Fibroblast of lung (primary cell): Measurements from ENCODE around the gene TAOK1. TPM values are rescaled to one million over a fixed set of nuclear protein-coding genes. Genes with fewer than 3 reads are reported as not detected.
"Not testable (repeated sequence)": the region's sequence is repeated elsewhere in the genome, so short reads cannot be mapped to it uniquely, and the experiment has no call there.

Experiments used
- DNase-seq, 2 donors: peaks; one replicate each; pipeline versions ENCODE4 v3.0.0 to v3.0.0-alpha.2; 2010; ENCODE audit warnings: low read depth in 2 of 2
- H2AFZ ChIP-seq: 2 replicates; pipeline ENCODE4 v1.5.1; 2012; ENCODE audit warnings: low read length, control low read depth, inconsistent platforms
- H3K27ac ChIP-seq: 2 replicates; pipeline ENCODE4 v1.5.1; 2011; ENCODE audit warnings: low read length, control low read depth; ENCODE audit not compliant: insufficient read depth
- H3K27me3 ChIP-seq: 2 replicates; pipeline ENCODE4 v1.5.1; 2011; ENCODE audit warnings: mild to moderate bottlenecking, low read length; ENCODE audit not compliant: control insufficient read depth, insufficient read depth
- H3K36me3 ChIP-seq: 2 replicates; pipeline ENCODE4 v1.5.1; 2011; ENCODE audit warnings: low read length; ENCODE audit not compliant: control insufficient read depth, insufficient read depth
- H3K4me1 ChIP-seq: 2 replicates; pipeline ENCODE4 v1.5.1; 2011; ENCODE audit warnings: low read length; ENCODE audit not compliant: control insufficient read depth, insufficient read depth; ENCODE audit errors: extremely low read depth
- H3K4me2 ChIP-seq: 2 replicates; pipeline ENCODE4 v1.5.1; 2011; ENCODE audit warnings: low read length, control low read depth; ENCODE audit not compliant: insufficient read depth; ENCODE audit errors: extremely low read depth
- H3K4me3 ChIP-seq, 4 experiments: fragments of 200-600 bp in 1 of 4; sonication (generic) in 1 of 4; replicated peaks in 1 of 4; 2 replicates each; pipeline ENCODE4 v1.5.1; 2011 to 2016; ENCODE audit warnings: low read length in 4 of 4, low read depth in 3 of 4, mild to moderate bottlenecking in 3 of 4, control low read depth in 2 of 4, inconsistent platforms in 1 of 4, mixed read lengths in 1 of 4; ENCODE audit not compliant: insufficient read depth in 1 of 4; ENCODE audit errors: control extremely low read depth in 1 of 4
- H3K79me2 ChIP-seq: 2 replicates; pipeline ENCODE4 v1.5.1; 2012; ENCODE audit warnings: mild to moderate bottlenecking, low read length, inconsistent platforms; ENCODE audit not compliant: control insufficient read depth, insufficient read depth
- H3K9ac ChIP-seq: 2 replicates; pipeline ENCODE4 v1.5.1; 2011; ENCODE audit warnings: mild to moderate bottlenecking, low read length, control low read depth; ENCODE audit not compliant: insufficient read depth
- H3K9me3 ChIP-seq: 2 replicates; pipeline ENCODE4 v1.5.1; 2012; ENCODE audit warnings: low read depth, low read length; ENCODE audit not compliant: control insufficient read depth, insufficient read depth
- H4K20me1 ChIP-seq: 2 replicates; pipeline ENCODE4 v1.5.1; 2011; ENCODE audit warnings: low read length; ENCODE audit not compliant: control insufficient read depth, insufficient read depth; ENCODE audit errors: extremely low read depth
- EZH2 ChIP-seq: IDR thresholded peaks from 2 replicates; pipeline ENCODE4 v1.5.1; 2012; ENCODE audit warnings: low read length, control low read depth, mild to moderate bottlenecking; ENCODE audit errors: missing control alignments
- polyA plus RNA-seq, 2 donors: library from polyadenylated mRNA; depleted of rRNA in 1 of 2; stranded (reverse) in 1 of 2; unstranded in 1 of 2; fragments of >200 nt; gene quantifications; 2 replicates each; pipeline ENCODE4 v1.2.1, GENCODE V29; 2011 to 2012; ENCODE audit warnings: missing spikeins in 1 of 2
- total RNA-seq: library from RNA; depleted of rRNA; stranded (reverse); fragments of >200 nt; gene quantifications from 2 replicates; pipeline ENCODE4 v1.2.1, GENCODE V29; 2014
- TF ChIP-seq, protein P1 (sequence below), 2 donors: IDR thresholded peaks in 1 of 2; conservative IDR thresholded peaks in 1 of 2; 1 replicate in 1 of 2; 2 replicates in 1 of 2; pipeline ENCODE4 v1.5.1; 2011 to 2012; ENCODE audit warnings: low read length in 2 of 2, control low read depth in 1 of 2, inconsistent platforms in 1 of 2, low read depth in 1 of 2, mild to moderate bottlenecking in 1 of 2

The TAOK1 gene
- total and polyA plus RNA-seq, 2 donors (not counting 1 experiment from before 2014, with no cell fraction given), result 35.1 to 62.8 TPM

GRCh38 chr17:29344201-29344856 is 45.8 kb upstream of the TAOK1 start:
- no peaks in the 10 kb centered on the region for H3K79me2 ChIP-seq
- no peaks in the 10 kb centered on the region for H3K9me3 ChIP-seq
- H3K4me1 ChIP-seq, result no peaks in the 10 kb centered on the region
- H4K20me1 ChIP-seq, result no peaks in the 10 kb centered on the region
- H3K27me3 ChIP-seq, result peaks cover 13% of the 10 kb centered on the region
- H3K9ac ChIP-seq, result no peak overlapping the region
- H3K36me3 ChIP-seq, result no peaks in the 10 kb centered on the region
- DNase-seq, result no peak
- H3K4me2 ChIP-seq, result no peak overlapping the region
- no peak for TF ChIP-seq EZH2
- TF ChIP-seq, protein P1, sequence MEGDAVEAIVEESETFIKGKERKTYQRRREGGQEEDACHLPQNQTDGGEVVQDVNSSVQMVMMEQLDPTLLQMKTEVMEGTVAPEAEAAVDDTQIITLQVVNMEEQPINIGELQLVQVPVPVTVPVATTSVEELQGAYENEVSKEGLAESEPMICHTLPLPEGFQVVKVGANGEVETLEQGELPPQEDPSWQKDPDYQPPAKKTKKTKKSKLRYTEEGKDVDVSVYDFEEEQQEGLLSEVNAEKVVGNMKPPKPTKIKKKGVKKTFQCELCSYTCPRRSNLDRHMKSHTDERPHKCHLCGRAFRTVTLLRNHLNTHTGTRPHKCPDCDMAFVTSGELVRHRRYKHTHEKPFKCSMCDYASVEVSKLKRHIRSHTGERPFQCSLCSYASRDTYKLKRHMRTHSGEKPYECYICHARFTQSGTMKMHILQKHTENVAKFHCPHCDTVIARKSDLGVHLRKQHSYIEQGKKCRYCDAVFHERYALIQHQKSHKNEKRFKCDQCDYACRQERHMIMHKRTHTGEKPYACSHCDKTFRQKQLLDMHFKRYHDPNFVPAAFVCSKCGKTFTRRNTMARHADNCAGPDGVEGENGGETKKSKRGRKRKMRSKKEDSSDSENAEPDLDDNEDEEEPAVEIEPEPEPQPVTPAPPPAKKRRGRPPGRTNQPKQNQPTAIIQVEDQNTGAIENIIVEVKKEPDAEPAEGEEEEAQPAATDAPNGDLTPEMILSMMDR (conservative IDR thresholded peaks at IDR 0.05 in 1 of 2, IDR thresholded peaks at IDR 0.05 in 1 of 2; ENCODE audit: low read depth in 1 of 2, low read length in 2 of 2), result no peak
- no peak overlapping the region for H3K4me3 ChIP-seq
- no peak overlapping the region for H2AFZ ChIP-seq
- H3K27ac ChIP-seq, result no peak overlapping the region

DNA sequence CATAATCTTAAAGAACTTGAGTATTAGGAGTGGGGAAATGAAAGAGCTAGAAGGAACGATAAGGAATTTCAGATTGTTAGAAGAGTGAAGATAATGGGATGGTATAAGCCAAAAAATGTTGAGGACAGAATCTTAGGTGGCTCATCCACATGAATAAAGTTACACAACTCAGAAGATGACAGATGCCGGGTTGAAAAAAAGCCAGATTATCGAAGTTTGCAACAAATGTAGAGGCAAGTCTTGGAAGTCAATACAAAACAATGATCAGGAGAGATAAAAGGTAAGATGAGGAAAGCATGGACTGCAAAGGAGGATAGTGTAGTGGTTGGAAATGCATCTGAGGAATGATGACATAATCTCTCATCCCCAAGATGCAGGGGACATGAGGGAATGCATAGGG is 45.1 kb upstream of the TAOK1 start:
- Histone ChIP-seq H3K4me2 (no peak overlapping the region), H3K79me2 (no peaks in the 10 kb centered on the region), H2AFZ (no peak overlapping the region), H3K4me1 (no peaks in the 10 kb centered on the region), H3K27ac (no peak overlapping the region), H3K27me3 (peaks cover 13% of the 10 kb centered on the region), H4K20me1 (no peaks in the 10 kb centered on the region), H3K9ac (no peak overlapping the region), H3K36me3 (no peaks in the 10 kb centered on the region), H3K9me3 (no peaks in the 10 kb centered on the region), H3K4me3 (no peak overlapping the region)
- DNase-seq, result no peak
- TF ChIP-seq, protein P1 (conservative IDR thresholded peaks at IDR 0.05 in 1 of 2, IDR thresholded peaks at IDR 0.05 in 1 of 2; ENCODE audit: low read depth in 1 of 2, low read length in 2 of 2), result no peak
- no peak for TF ChIP-seq EZH2

GRCh38 chr17:29345470-29345869 is 44.7 kb upstream of the TAOK1 start:
- not testable (repeated sequence) for H3K79me2 ChIP-seq, DNase-seq, H4K20me1 ChIP-seq, H3K9ac ChIP-seq, H3K27ac ChIP-seq, H3K9me3 ChIP-seq, H3K36me3 ChIP-seq, H2AFZ ChIP-seq, H3K4me1 ChIP-seq, H3K4me2 ChIP-seq, H3K4me3 ChIP-seq
- H3K27me3 ChIP-seq, result peaks cover 13% of the 10 kb centered on the region
